NCI-H524 treated with DMSO at 0.1 percent for 48 hours (cell line): ENCODE results near the gene HMGB2.

ENCODE experiments used
- DNase-seq: peaks from one replicate; lab custom pipeline; 2025; lab: John Stamatoyannopoulos, UW

The HMGB2 gene

GRCh38 chr4:173334085-173334890 is at the start of gene HMGB2:
HMGB2 (minus strand) TSS chr4:173334358; CDS start chr4:173333649, 709 bp downstream.
- DNase-seq = peak; percentile 90

DNA sequence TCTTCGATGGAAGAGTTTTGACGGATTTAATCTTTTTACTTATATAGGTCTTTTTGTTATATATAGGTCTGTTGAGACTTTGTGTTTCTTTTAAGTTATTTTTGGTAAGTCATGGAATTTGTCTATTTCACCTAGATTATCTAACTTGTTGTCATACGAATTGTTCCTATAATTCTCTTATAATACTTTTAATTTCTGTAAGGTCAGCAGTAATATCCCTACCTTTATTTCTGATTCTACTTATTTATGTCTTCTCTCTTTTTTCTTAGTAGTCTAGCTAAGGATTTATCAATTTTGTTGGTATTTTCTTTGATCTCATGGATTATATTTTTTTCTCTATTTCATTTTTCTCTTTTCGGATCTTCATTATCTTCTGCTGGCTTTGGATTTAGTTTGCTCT is 48.2 kb upstream of the HMGB2 start:
- no peak for DNase-seq

DNA sequence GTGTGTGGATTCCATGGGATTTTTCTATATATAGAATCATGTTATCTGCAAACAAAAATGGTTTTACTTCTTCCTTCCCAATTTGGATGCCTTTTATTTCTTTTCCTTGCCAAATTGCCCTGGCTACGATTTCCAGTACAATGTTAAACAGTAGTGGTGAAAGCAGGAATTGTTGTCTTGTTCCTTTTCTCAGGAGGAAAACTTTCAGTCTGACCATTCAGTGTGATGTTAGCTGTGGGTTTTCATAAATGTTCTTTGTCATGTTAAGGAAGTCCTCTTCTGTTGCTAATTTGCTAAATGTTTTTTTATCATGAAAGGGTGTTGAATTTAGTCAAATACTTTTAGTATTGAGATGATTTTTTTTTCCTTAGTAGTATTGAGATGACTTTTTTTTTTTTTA is 47.5 kb upstream of the HMGB2 start:
- DNase-seq = no peak

DNA sequence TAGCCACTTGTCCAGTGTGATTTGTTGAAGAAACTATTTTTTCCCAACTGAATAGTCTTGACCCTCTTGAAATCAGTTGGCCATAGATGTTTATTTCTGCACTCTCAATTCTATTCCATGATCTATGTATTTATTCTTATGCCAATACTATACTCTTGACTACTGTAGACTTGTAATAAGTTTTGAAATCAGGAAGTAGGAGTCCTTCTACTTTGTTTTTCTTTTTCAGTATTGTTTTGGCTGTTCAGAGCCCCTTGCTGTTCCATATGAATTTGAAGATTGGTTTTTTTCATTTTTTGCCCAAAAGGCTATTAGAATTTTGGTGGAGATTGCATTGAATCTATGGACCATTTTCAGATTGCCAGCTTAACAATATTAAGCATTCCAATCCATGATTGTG is 46.8 kb upstream of the HMGB2 start:
- no peak for DNase-seq

DNA sequence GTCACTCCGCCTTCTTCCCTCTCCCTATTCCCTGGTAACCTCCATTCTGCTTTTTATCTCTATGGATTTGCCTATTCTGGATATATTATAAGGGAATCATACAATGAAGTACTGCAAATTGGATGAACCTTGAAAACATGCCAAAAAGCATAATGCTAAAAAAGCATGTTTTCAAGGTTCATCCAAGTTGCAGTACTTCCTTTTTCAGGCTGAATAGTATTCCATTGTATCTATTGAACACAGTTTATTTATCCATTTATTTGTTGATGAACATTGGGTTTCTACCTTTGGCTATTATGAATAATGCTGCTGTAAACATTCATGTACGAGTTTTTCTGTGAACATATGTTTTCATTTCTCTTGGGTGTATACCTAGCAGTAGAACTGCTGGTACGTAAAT is 45.8 kb upstream of the HMGB2 start:
- DNase-seq = no peak

DNA sequence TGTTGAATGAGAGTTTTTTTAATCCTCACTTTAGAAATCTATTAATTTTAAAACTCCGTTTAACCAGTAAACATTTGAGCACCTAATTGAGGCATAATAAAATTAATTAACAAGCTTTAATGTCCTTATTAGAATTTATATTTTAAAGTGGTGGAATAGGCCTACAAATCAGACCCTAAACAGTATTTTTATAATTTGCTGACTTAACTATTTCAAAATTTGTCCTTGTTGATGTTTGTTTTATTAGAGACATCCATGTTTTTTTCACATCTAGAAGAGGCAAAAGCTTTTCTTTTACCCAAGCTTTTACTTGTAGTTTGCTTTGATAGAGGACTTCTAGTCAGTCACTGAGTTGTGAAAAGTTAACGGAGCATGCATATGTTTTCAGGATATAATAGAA is 40.4 kb upstream of the HMGB2 start:
- DNase-seq = no peak

GRCh38 chr4:173371292-173372192 is 37.4 kb upstream of the HMGB2 start:
- no peak for DNase-seq

DNA sequence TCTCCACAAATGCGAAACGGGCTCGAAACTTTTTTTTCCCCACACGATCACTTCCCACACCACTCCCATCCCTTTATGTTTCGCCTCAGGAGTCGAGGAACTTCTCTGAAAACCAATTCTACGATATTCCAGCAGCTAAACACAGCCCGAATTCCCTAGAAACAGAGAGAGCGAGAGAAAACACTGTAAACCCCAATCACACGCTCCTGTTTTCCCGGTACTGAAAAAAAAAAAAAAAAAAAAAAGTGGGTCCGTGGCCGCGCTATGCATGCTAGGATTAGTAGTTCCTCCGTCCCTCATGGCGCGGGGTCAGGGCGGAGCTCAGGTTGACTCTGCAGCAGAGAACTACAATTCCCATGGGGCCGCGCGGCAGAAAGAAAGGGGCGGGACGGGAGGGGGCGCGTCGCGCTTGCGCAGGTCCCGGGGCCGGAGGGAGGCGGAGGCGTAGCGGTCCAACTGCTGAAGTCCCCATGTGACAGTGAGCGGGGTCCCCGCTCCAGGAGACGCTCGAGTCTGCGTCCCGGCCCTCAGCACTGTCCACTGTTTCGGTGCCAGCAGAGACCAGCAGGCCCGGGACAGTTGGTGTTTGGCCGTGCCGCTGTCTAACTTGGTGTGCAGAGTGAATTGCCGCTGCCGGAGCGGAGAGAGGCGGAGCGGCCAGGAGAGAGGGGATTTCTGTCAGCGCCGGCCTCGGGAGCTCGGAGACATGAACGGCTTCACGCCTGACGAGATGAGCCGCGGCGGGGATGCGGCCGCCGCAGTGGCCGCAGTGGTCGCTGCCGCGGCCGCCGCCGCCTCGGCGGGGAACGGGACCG is 36.5 kb upstream of the HMGB2 start, which contains the start of gene SAP30:
TSS of gene SAP30 (plus strand) at position 478 of the 815 bp plus-strand sequence. CDS start at position 707, 229 bp downstream.
- DNase-seq = peak; percentile 77

- no peak for DNase-seq
These were observed 35.9 kb upstream of the HMGB2 start for GRCh38 chr4:173370130-173370476.

DNA sequence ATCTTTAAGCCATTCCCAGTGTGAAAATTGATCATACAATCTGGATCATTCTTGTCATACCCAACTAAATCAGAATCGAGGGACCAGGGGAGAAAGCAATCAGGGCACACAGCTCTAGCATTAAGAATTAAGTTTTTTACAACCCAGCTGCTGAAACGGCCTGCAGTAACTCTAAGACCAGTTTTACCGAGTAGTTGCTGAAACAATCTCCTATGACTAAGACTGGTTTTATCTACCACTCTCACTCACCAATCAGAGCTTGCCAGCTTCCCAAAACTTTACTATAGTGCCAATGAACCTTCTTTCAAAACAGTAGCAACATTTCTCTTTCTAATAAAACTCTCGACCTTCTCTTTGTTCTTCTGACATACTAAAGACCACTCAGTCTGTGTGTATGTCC is 33.8 kb upstream of the HMGB2 start:
- DNase-seq = no peak

GRCh38 chr4:173367285-173367684 is 33.1 kb upstream of the HMGB2 start:
- DNase-seq = no peak

DNA sequence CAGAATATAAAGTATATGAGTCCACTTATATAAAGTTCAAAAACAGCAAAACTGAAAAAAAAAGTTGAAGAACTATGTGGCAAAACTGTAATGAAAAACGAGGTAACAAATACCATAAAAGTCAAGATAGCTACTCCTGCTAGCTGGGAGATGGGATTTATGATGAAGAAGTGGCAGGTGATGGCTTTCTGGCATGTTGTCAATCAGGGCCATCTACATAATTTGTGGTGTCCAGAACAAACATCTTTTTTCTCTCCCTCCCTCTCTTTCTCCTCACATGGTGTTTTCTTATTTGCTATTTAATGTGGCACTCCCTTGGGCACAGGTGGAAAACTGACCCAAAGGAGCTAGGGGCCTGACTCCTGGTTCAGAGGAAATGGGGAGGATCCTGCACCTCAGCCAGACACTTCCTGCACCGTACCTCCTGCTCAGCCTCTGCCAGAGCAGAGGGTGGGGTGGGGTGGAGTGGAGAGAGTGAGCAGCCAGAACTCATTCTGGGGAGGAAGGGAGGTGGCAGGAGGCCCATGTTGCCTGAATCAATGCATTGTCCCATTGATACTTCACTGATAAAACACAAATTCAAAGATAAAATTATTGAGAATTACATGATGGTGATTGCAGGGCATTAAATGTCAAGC is 31.3 kb upstream of the HMGB2 start:
- no peak for DNase-seq

DNA sequence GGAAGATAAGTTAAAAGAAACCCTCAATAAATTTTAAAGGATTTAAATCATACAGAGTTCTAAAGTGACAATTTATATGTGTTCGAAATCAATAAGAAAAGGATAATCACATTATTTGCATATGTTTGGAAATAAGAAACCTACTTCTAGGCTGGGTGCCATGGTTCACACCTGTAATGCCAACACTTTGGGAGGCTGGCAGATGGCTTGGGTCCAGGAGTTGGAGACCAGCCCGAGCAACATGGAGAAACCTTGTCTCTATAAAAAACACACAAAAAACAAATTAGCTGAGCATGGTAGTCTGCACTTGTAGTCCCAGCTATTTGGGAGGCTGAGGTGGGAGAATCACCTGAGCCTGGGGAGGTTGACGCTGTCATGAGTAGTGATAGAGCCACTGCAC is 28.5 kb upstream of the HMGB2 start:
- no peak for DNase-seq

GRCh38 chr4:173360587-173361221 is 26.5 kb upstream of the HMGB2 start:
- DNase-seq = no peak

DNA sequence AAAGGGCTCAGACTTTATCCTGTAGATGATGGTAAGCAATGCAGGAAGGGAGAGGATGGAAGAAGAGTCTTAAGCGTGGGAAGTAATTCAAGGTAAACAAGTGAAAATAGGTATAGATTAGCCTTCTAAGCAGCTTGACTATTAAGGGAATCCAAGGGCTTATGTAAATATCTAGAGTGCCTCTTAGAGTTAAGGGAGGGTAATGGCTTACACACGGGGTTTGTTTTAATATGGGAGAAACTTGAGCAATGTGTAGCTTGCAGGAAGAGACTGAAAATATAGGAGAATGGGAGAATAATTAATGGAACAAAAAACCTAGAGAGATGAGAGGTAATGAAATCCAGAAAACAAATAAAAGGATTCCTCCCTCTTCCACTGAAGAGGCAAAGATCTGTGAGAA is 23.8 kb upstream of the HMGB2 start:
- DNase-seq = no peak

DNA sequence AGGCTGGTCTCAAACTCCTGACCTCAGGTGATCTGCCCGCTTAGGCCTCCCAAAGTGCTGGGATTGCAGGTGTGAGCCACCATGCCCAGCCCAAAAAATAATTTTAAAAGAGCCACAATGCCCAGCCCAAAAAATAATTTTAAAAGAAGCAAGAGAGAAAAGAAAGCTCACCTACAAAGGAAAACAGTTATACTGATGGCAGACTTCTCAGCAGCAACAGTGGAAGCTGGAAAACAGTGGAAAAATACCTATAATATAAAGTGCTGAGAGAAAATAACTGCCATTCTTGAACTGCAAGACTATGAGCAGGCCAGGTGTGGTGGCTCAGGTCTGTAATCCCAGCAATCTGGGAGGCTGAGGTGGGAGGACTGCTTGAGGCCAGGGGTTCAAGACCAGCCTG is 13.3 kb upstream of the HMGB2 start:
- DNase-seq = no peak

DNA sequence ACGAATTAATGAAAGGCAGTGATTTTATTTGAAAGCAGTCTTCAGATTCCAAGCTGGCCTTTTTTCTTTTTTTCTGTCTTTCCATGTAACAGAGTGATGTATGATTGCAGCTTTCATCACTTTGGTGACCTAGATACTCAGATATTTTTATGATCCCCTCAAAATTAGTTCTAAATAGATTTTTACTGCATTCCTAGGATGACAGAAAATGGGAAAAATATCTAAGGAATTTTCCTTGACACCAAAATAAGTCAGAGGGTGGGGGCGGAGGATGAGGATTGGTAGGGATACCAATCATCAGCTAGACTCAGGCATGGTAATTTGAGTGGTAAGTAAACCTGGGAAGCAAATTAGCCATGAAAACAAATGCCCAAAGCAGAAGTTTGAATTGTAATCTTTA is 11.9 kb upstream of the HMGB2 start:
- DNase-seq = no peak

DNA sequence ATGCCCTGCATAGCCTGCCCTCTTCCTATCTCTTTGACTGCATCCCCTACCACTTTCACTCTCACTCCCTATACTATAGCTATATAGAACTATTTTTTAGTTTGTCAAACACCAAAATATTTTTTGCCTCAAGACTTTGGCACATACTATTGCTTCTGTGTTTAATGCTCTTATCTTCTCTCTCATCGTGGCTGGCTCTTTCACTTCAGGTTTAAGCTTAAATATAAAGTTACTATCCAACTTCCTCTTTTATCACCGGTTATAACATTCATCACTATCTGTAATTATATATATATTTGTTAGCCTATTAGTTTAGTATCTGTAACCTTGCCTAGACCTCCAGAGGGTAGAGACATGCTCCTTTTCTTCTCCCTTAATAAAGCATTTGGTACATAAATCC is 11.5 kb upstream of the HMGB2 start:
- no peak for DNase-seq

GRCh38 chr4:173343832-173344397 is 9.8 kb upstream of the HMGB2 start:
- no peak for DNase-seq

GRCh38 chr4:173337463-173337862 is 3.3 kb upstream of the HMGB2 start:
- DNase-seq = no peak
